Progenitor cell of endocrine pancreas (in vitro differentiated cells): Measurements from ENCODE around the gene TAF1A. TPM values are rescaled to one million over a fixed set of nuclear protein-coding genes. Genes with fewer than 3 reads are reported as not detected.

ENCODE experiments used
- DNase-seq: peaks from one replicate; pipeline ENCODE4 v3.0.0; 2021; ENCODE audit warnings: low spot score; ENCODE audit not compliant: unreplicated experiment
- H3K27ac Mint-ChIP-seq: 2 replicates; pipeline ENCODE4 v1.8.0; 2021; ENCODE audit warnings: mild to moderate bottlenecking, moderate library complexity, mixed read lengths
- H3K27me3 Mint-ChIP-seq: 2 replicates; pipeline ENCODE4 v1.8.0; 2021; ENCODE audit warnings: mixed read lengths
- H3K36me3 Mint-ChIP-seq: 2 replicates; pipeline ENCODE4 v1.8.0; 2022; ENCODE audit warnings: mixed read lengths; ENCODE audit not compliant: insufficient read depth
- H3K4me1 Mint-ChIP-seq: 2 replicates; pipeline ENCODE4 v1.8.0; 2021; ENCODE audit warnings: low read depth, mixed read lengths
- H3K4me3 Mint-ChIP-seq: 2 replicates; pipeline ENCODE4 v1.8.0; 2021; ENCODE audit warnings: low read depth, mild to moderate bottlenecking, moderate library complexity, mixed read lengths
- H3K9me3 Mint-ChIP-seq: 2 replicates; pipeline ENCODE4 v1.8.0; 2021; ENCODE audit warnings: low read depth, mixed read lengths
- CTCF ChIP-seq: fragments of 200-600 bp; sonication (generic); IDR thresholded peaks from one replicate; pipeline ENCODE4 v1.5.0; 2021; ENCODE audit warnings: antibody characterized with exemption, mild to moderate bottlenecking; ENCODE audit not compliant: unreplicated experiment
- total RNA-seq: library from RNA; stranded (reverse); gene quantifications from 2 replicates; pipeline ENCODE4 v1.2.1, GENCODE V29; 2021

The TAF1A gene
- total RNA-seq, 1 donor from 2014 or later: 19.7 TPM

GRCh38 chr1:222557148-222557547 lies 32.6 kb downstream of the TAF1A start:
- Mint-ChIP-seq H3K9me3 (no peaks in the 10 kb centered on the region), H3K27ac (no peak overlapping the region)

GRCh38 chr1:222555992-222556615 lies 33.6 kb downstream of the TAF1A start:
- H3K4me1 Mint-ChIP-seq: no peaks in the 10 kb centered on the region
- no peaks in the 10 kb centered on the region for H3K27me3 Mint-ChIP-seq
- no peak overlapping the region for H3K27ac Mint-ChIP-seq
- TF ChIP-seq CTCF: no peak
- H3K9me3 Mint-ChIP-seq: no peaks in the 10 kb centered on the region
- no peak for DNase-seq
- peaks cover 9% of the 10 kb centered on the region for H3K36me3 Mint-ChIP-seq
- H3K4me3 Mint-ChIP-seq: no peak overlapping the region

More at GRCh38 chr1:222557148-222557547, 32.6 kb downstream of the TAF1A start:
- no peaks in the 10 kb centered on the region for H3K4me1 Mint-ChIP-seq
- peaks cover 11% of the 10 kb centered on the region for H3K36me3 Mint-ChIP-seq
- DNase-seq: no peak
- H3K27me3 Mint-ChIP-seq: no peaks in the 10 kb centered on the region
- H3K4me3 Mint-ChIP-seq: no peak overlapping the region
- no peak for TF ChIP-seq CTCF

GRCh38 chr1:222554177-222554576 lies 35.6 kb downstream of the TAF1A start:
- no peak for TF ChIP-seq CTCF
- H3K9me3 Mint-ChIP-seq: no peaks in the 10 kb centered on the region
- H3K36me3 Mint-ChIP-seq: peaks cover 4% of the 10 kb centered on the region
- no peak overlapping the region for H3K4me3 Mint-ChIP-seq
- no peak overlapping the region for H3K27ac Mint-ChIP-seq
- no peaks in the 10 kb centered on the region for H3K4me1 Mint-ChIP-seq
- no peaks in the 10 kb centered on the region for H3K27me3 Mint-ChIP-seq
- no peak for DNase-seq

GRCh38 chr1:222552882-222553281 lies 36.9 kb downstream of the TAF1A start:
- Mint-ChIP-seq H3K27me3 (no peaks in the 10 kb centered on the region), H3K36me3 (peaks cover 4% of the 10 kb centered on the region), H3K4me3 (no peak overlapping the region), H3K27ac (no peak overlapping the region), H3K4me1 (no peaks in the 10 kb centered on the region), H3K9me3 (no peaks in the 10 kb centered on the region)
- TF ChIP-seq CTCF: no peak
- DNase-seq: no peak

GRCh38 chr1:222547944-222548671 lies 41.6 kb downstream of the TAF1A start, which contains the start of gene HHIPL2:
TSS of gene HHIPL2 (minus strand) at chr1:222548104. CDS start at chr1:222548044, 60 bp downstream.
- DNase-seq: no peak
- Mint-ChIP-seq H3K27me3 (peaks cover 6% of the 10 kb centered on the region), H3K4me1 (no peaks in the 10 kb centered on the region)

More at GRCh38 chr1:222547944-222548671, 41.6 kb downstream of the TAF1A start, which contains the start of gene HHIPL2:
- H3K4me3 Mint-ChIP-seq: no peak within 1 kb of the TSS
- TF ChIP-seq CTCF: no peak
- no peaks in the 10 kb centered on the region for H3K9me3 Mint-ChIP-seq
- no peaks in the 10 kb centered on the region for H3K36me3 Mint-ChIP-seq
- H3K27ac Mint-ChIP-seq: no peak within 1 kb of the TSS
